ENCODE measurements around the gene HINT1. TPM values are rescaled to one million over a fixed set of nuclear protein-coding genes. Genes with fewer than 3 reads are reported as not detected.
"Not testable (repeated sequence)": the region's sequence is repeated elsewhere in the genome, so short reads cannot be mapped to it uniquely, and the experiment has no call there.

The HINT1 gene
- total RNA-seq, 1 experiment from 2014 or later: 197 TPM

DNA sequence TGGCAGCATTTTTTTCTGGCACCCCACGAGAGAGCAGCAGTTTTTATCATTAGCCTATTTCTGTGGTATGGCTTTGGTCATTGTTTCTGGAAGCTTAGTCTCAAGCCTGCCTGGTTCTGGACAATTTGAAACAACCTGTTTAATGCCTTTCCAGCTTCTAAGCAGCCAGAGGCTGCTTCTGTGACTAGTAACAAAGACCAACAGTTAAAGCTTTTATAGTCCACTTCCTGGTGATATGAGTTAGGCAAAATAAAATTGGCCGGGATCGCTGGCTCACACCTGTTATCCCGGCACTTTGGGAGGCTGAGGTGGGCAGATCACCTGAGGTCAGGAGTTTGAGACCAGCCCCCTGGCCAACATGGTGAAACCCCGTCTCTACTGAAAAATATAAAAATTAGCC is 29.7 kb upstream of the HINT1 start:
- ChIA-PET POLR2A (no interaction called here), CTCF (no interaction called here)
- DNase-seq (ENCODE audit: low spot score) (no peak), ATAC-seq (no peak)
- Mint-ChIP-seq H3K9me3 (no peaks in the 10 kb centered on the region), H3K4me1 (peaks cover 10% of the 10 kb centered on the region), H3K36me3 (no peaks in the 10 kb centered on the region), H3K4me3 (no peak overlapping the region), H3K27me3 (ENCODE audit: low read depth) (no peaks in the 10 kb centered on the region), H3K27ac (peak overlapping the region; percentile 47)
- no peak for TF ChIP-seq TEAD4 (CRISPR knock-in tag; IDR thresholded peaks at IDR 0.05)

DNA sequence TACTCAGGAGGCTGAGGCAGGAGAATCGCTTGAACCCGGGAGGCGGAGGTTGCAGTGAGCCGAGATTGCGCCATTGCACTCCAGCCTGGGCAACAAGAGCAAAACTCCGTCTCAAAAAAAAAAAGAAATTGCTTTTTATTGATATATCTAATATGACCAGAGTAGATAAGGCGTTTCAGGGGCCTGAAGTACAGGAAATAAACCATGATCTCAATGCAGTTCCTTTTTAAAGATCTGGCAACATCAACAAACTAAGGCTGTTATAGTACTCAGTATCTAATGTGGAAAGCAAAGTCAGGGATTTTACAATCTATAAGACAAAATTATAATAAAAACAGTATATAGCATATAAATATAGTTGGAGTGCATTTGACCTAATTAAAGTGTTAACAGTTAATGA is 28.8 kb upstream of the HINT1 start:
- H3K4me3 Mint-ChIP-seq; DNase-seq (ENCODE audit: low spot score); CTCF ChIA-PET; ATAC-seq; H3K4me1 Mint-ChIP-seq; H3K9me3 Mint-ChIP-seq; H3K27ac Mint-ChIP-seq; H3K36me3 Mint-ChIP-seq; H3K27me3 Mint-ChIP-seq (ENCODE audit: low read depth): not testable (repeated sequence)
- POLR2A ChIA-PET: interaction anchor here (0.7 kb wide), 1 partner anchor 570 kb away, joined by 3 read pairs; no protein-coding TSS in a partner anchor

DNA sequence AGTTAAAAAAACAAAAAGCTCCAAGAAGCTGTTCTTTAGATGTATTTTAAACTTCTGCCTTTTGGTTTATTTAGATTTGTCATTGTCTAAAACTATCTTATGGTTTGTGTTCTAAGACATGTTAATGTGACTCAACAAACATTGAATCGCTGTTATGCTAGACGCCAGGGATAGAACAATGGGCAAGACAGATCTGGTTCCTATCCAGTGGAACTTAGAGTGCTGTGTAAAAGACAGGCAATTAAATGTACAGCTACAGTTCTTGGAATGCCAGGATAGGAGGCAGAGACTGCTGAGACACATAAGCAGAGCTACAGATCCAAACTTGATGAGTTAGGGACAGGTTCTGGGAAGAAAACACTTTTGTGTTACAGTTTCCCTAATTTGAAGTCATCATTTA is 28.1 kb upstream of the HINT1 start:
- ChIA-PET CTCF (no interaction called here), POLR2A (interaction anchor here (0.7 kb wide), 1 partner anchor 571 kb away, joined by 3 read pairs; no protein-coding TSS in a partner anchor)
- Mint-ChIP-seq H3K4me3 (no peak overlapping the region), H3K27me3 (ENCODE audit: low read depth) (no peaks in the 10 kb centered on the region), H3K9me3 (no peaks in the 10 kb centered on the region), H3K4me1 (peaks cover 10% of the 10 kb centered on the region), H3K27ac (no peak overlapping the region), H3K36me3 (no peaks in the 10 kb centered on the region)
- ATAC-seq (no peak), DNase-seq (ENCODE audit: low spot score) (no peak)
- TF ChIP-seq, protein P1, sequence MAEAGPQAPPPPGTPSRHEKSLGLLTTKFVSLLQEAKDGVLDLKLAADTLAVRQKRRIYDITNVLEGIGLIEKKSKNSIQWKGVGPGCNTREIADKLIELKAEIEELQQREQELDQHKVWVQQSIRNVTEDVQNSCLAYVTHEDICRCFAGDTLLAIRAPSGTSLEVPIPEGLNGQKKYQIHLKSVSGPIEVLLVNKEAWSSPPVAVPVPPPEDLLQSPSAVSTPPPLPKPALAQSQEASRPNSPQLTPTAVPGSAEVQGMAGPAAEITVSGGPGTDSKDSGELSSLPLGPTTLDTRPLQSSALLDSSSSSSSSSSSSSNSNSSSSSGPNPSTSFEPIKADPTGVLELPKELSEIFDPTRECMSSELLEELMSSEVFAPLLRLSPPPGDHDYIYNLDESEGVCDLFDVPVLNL (CRISPR knock-in tag; IDR thresholded peaks at IDR 0.05; ENCODE audit: borderline replicate concordance, low read depth): no peak
- TF ChIP-seq, protein P2, sequence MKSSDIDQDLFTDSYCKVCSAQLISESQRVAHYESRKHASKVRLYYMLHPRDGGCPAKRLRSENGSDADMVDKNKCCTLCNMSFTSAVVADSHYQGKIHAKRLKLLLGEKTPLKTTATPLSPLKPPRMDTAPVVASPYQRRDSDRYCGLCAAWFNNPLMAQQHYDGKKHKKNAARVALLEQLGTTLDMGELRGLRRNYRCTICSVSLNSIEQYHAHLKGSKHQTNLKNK (CRISPR knock-in tag; IDR thresholded peaks at IDR 0.05): no peak
- TF ChIP-seq, protein P3, sequence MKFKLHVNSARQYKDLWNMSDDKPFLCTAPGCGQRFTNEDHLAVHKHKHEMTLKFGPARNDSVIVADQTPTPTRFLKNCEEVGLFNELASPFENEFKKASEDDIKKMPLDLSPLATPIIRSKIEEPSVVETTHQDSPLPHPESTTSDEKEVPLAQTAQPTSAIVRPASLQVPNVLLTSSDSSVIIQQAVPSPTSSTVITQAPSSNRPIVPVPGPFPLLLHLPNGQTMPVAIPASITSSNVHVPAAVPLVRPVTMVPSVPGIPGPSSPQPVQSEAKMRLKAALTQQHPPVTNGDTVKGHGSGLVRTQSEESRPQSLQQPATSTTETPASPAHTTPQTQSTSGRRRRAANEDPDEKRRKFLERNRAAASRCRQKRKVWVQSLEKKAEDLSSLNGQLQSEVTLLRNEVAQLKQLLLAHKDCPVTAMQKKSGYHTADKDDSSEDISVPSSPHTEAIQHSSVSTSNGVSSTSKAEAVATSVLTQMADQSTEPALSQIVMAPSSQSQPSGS (CRISPR knock-in tag; IDR thresholded peaks at IDR 0.05; ENCODE audit: borderline replicate concordance, low read depth): no peak
- TF ChIP-seq EMX1 (CRISPR knock-in tag; IDR thresholded peaks at IDR 0.05) (no peak), MYBL2 (CRISPR knock-in tag; IDR thresholded peaks at IDR 0.05) (no peak), ATF1 (CRISPR knock-in tag; IDR thresholded peaks at IDR 0.05) (no peak), FOXK1 (CRISPR knock-in tag; IDR thresholded peaks at IDR 0.05) (no peak), CREM (CRISPR knock-in tag; IDR thresholded peaks at IDR 0.05) (no peak), SOX15 (CRISPR knock-in tag; IDR thresholded peaks at IDR 0.05) (no peak), NR2C2 (CRISPR knock-in tag; IDR thresholded peaks at IDR 0.05) (no peak), RELA (CRISPR knock-in tag; IDR thresholded peaks at IDR 0.05; ENCODE audit: borderline replicate concordance) (no peak)
- TF ChIP-seq, protein P4, sequence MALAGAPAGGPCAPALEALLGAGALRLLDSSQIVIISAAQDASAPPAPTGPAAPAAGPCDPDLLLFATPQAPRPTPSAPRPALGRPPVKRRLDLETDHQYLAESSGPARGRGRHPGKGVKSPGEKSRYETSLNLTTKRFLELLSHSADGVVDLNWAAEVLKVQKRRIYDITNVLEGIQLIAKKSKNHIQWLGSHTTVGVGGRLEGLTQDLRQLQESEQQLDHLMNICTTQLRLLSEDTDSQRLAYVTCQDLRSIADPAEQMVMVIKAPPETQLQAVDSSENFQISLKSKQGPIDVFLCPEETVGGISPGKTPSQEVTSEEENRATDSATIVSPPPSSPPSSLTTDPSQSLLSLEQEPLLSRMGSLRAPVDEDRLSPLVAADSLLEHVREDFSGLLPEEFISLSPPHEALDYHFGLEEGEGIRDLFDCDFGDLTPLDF (CRISPR knock-in tag; IDR thresholded peaks at IDR 0.05): no peak
- TF ChIP-seq, protein P5, sequence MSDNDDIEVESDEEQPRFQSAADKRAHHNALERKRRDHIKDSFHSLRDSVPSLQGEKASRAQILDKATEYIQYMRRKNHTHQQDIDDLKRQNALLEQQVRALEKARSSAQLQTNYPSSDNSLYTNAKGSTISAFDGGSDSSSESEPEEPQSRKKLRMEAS (CRISPR knock-in tag; IDR thresholded peaks at IDR 0.05): no peak
- TF ChIP-seq, protein P6, sequence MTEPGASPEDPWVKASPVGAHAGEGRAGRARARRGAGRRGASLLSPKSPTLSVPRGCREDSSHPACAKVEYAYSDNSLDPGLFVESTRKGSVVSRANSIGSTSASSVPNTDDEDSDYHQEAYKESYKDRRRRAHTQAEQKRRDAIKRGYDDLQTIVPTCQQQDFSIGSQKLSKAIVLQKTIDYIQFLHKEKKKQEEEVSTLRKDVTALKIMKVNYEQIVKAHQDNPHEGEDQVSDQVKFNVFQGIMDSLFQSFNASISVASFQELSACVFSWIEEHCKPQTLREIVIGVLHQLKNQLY (CRISPR knock-in tag; IDR thresholded peaks at IDR 0.05): no peak
- TF ChIP-seq, protein P7, sequence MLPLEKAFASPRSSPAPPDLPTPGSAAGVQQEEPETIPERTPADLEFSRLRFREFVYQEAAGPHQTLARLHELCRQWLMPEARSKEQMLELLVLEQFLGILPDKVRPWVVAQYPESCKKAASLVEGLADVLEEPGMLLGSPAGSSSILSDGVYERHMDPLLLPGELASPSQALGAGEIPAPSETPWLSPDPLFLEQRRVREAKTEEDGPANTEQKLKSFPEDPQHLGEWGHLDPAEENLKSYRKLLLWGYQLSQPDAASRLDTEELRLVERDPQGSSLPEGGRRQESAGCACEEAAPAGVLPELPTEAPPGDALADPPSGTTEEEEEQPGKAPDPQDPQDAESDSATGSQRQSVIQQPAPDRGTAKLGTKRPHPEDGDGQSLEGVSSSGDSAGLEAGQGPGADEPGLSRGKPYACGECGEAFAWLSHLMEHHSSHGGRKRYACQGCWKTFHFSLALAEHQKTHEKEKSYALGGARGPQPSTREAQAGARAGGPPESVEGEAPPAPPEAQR (CRISPR knock-in tag; IDR thresholded peaks at IDR 0.05): no peak
- TF ChIP-seq, protein P8, sequence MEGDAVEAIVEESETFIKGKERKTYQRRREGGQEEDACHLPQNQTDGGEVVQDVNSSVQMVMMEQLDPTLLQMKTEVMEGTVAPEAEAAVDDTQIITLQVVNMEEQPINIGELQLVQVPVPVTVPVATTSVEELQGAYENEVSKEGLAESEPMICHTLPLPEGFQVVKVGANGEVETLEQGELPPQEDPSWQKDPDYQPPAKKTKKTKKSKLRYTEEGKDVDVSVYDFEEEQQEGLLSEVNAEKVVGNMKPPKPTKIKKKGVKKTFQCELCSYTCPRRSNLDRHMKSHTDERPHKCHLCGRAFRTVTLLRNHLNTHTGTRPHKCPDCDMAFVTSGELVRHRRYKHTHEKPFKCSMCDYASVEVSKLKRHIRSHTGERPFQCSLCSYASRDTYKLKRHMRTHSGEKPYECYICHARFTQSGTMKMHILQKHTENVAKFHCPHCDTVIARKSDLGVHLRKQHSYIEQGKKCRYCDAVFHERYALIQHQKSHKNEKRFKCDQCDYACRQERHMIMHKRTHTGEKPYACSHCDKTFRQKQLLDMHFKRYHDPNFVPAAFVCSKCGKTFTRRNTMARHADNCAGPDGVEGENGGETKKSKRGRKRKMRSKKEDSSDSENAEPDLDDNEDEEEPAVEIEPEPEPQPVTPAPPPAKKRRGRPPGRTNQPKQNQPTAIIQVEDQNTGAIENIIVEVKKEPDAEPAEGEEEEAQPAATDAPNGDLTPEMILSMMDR (IDR thresholded peaks at IDR 0.05): no peak
- TF ChIP-seq, protein P9, sequence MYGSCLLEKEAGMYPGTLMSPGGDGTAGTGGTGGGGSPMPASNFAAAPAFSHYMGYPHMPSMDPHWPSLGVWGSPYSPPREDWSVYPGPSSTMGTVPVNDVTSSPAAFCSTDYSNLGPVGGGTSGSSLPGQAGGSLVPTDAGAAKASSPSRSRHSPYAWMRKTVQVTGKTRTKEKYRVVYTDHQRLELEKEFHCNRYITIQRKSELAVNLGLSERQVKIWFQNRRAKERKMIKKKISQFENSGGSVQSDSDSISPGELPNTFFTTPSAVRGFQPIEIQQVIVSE (CRISPR knock-in tag; IDR thresholded peaks at IDR 0.05; ENCODE audit: borderline replicate concordance): no peak
- TF ChIP-seq, protein P10, sequence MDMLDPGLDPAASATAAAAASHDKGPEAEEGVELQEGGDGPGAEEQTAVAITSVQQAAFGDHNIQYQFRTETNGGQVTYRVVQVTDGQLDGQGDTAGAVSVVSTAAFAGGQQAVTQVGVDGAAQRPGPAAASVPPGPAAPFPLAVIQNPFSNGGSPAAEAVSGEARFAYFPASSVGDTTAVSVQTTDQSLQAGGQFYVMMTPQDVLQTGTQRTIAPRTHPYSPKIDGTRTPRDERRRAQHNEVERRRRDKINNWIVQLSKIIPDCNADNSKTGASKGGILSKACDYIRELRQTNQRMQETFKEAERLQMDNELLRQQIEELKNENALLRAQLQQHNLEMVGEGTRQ (CRISPR knock-in tag; IDR thresholded peaks at IDR 0.05): no peak

Measured in WTC11 (cell line).